ENCODE results near the gene CD63.

Gene CD63

GRCh38 chr12:55686366-55687010 is 42.3 kb downstream of the CD63 start:
- DNase-seq (ENCODE audit: low read depth), result no peak

DNA sequence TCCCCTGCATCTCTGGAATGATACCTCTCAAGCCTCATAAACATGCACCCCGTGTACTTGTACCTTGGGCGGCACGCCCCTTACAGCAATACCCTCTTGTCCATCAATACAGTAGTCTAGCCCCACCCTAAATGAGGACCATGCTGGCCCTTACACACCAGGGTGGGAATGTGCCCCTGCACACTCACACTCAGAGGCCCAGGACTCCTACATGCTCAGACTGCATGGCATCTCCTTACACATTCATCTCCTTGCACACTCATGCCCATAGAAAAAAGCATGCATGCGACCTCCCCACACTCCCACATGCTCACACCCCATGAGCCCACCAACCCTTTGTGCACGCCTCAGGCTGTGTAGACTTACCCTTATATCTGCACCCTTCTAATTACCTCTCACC is 43.1 kb downstream of the CD63 start:
- no peak for DNase-seq (ENCODE audit: low read depth)

DNA sequence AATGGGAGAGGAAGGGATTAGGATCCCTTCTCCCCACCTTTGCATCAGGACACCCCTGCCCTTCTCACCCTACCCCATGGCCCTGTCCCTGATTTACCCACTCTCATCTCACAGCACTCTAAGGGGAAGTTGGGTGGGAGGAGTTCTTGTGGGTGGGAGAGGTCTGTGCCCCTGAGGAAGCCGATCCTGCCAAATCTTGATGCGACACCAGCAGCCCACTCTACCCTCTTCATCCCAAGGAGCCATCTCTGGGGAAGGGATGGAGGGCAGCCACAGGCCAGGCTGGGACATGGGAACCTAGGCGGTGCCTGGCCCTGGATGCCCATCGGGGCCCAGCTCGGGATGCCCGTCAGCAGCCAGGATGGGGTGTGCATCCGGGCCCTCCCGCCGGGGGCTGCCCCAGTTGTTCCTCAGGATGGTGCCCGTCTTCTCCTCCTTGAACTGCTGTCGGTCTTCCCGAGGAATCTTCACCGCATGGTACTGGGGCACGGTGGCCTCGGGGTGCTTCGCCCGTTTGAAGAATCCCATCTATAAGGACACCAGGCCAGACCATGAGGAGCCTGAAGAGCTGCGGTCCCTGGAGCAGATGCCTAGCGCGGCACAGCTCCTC is 43.9 kb downstream of the CD63 start:
- DNase-seq (ENCODE audit: low read depth), result no peak

GRCh38 chr12:55683676-55684075 is 45.1 kb downstream of the CD63 start:
- DNase-seq (ENCODE audit: low read depth), result no peak

DNA sequence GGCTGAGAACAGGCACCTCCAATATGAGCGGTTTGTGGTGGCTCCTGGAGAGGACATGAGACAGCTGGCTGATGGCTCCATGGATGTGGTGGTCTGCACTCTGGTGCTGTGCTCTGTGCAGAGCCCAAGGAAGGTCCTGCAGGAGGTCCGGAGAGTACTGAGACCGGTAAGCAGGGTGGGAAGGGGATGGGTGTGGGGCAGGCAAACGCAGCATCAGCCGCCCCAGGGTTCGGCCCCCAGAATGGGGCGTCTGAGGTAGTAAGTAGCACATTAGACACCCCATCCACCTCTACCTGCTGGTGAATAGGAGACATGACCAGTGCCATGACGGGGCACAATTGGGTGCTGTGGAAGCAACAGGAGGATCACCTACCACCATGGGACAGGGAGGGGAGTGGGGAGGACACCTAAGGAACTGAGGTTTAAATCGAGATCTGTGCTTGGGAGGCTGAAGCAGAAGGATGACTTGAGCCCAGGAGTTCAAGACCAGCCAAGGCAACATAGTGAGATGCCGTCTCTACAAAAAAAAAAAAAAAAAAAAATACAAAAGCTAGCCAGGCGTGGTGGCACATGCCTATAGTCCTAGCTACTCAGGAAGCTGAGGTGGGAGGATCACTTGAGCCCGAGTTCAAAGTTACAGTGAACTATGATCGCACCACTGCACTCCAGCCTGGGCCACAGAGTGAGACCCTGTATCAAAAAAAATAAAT is 46.6 kb downstream of the CD63 start:
- no peak for DNase-seq (ENCODE audit: low read depth)

DNA sequence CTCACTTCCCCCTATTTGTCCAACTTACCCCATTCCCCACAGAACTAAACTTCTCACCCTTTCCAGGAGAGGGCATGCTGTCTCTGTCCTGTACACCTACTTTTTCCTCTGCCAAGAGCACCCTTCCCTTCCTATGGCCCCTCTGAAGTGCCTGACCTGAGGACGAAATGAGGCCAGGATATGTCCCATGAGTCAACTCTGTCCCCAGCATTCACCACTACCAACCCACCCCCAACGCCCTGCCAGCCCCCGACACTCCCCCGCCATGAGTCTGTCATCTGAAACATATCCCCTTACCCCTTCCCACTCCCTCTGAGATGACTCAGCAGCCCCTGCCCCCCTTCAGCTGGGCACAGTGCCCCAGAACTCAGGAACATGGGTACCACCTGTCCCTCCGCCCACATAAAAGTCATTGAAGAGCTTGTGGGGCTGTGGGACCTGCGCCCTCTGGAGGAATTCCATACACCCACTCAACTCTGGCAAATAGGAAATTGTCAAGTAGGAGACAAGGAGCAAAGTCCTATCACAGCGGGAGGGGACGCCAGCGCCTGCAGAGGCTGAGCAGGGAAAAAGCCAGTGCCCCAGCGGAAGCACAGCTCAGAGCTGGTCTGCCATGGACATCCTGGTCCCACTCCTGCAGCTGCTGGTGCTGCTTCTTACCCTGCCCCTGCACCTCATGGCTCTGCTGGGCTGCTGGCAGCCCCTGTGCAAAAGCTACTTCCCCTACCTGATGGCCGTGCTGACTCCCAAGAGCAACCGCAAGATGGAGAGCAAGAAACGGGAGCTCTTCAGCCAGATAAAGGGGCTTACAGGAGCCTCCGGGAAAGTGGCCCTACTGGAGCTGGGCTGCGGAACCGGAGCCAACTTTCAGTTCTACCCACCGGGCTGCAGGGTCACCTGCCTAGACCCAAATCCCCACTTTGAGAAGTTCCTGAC is 47.4 kb downstream of the CD63 start:
- DNase-seq (ENCODE audit: low read depth), result no peak

DNA sequence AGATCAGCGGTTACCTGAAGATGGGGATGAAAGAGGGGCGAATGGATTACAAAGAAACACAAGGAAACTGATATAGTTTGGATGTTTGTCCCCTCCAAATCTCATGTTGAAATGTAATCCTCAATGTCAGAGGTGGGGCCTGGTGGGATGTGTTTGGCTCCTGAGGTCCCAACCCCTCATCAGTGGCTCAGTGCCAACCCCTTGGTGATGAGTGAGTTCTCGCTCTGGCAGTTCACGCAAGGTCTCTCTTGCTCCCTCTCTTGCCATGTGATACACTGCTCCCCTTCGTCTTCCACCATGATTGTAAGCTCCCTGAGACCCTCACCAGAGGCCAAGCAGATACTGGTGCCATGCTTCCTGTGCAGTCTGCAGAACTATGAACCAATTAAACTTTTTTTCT is 49.1 kb downstream of the CD63 start:
- no peak for DNase-seq (ENCODE audit: low read depth)

DNA sequence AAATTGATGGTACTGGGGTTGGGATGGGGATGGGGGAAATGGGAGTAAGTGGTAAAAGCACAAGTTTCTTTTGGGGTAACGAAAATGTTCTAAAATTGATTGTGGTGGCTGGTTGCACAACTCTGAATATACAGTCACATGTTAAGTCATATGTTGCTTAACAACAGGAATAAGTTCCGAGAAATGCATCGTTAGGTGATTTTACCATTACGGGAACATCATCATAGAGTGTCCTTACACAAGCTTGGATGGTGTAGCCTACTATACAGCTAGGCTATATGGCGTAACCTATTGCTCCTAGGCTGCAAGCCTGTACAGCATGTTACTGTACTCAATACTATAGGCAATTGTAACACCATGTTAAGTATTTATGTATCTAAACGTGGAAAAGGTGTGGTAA is 52.1 kb downstream of the CD63 start:
- DNase-seq (ENCODE audit: low read depth), result no peak

- DNase-seq (ENCODE audit: low read depth), result no peak
Observed at GRCh38 chr12:55675666-55676065, 53.1 kb downstream of the CD63 start.
